Testis (tissue), 3 donors: ENCODE results near the gene PARP8. TPM values are rescaled to one million over a fixed set of nuclear protein-coding genes. Genes with fewer than 3 reads are reported as not detected.

Experiments used
- DNase-seq: peaks from one replicate; pipeline ENCODE4 v3.0.0-alpha.2; 2019
- H3K27ac ChIP-seq, 2 donors: fragments of 200-600 bp; sonication (generic); one replicate each; pipeline ENCODE4 v1.5.1; 2019
- H3K27me3 ChIP-seq: fragments of 200-600 bp; sonication (generic); one replicate; pipeline ENCODE4 v1.5.1; 2019
- H3K36me3 ChIP-seq: fragments of 200-600 bp; sonication (generic); one replicate; pipeline ENCODE4 v1.5.1; 2017; ENCODE audit warnings: low read depth; ENCODE audit errors: missing control alignments
- H3K4me1 ChIP-seq: fragments of 200-600 bp; sonication (generic); one replicate; pipeline ENCODE4 v1.5.1; 2019
- H3K4me3 ChIP-seq, 2 donors: fragments of 200-600 bp; sonication (generic); one replicate each; pipeline ENCODE4 v1.5.1; 2017 to 2019
- H3K9me3 ChIP-seq: fragments of 200-600 bp; sonication (generic); one replicate; pipeline ENCODE4 v1.5.1; 2017
- POLR2A ChIP-seq: fragments of 450-650 bp; IDR thresholded peaks from one replicate; pipeline ENCODE4 v1.6.1; 2017; ENCODE audit warnings: antibody characterized with exemption, mild to moderate bottlenecking, moderate library complexity
- WGBS, 2 donors: methylation state at CpG; one replicate each; pipeline ENCODE4 v1.1.5; 2018; 5-methylcytosine and 5-hydroxymethylcytosine counted together
- intact Hi-C: fragments of 100-400 bp; cut with DNase I; formaldehyde crosslinking; loops from one replicate; pipeline ENCODE4 v1.15.1; 2023; ENCODE audit warnings: low total_unique reads
- polyA plus RNA-seq: library from polyadenylated mRNA; stranded (reverse); fragments of 350-450 nt; fragmentation: Illumina TruSeq; extraction: RNeasy Lipid Tissue Mini Kit (QIAGEN cat#74804); gene quantifications from one replicate; pipeline ENCODE4 v1.2.3, GENCODE V29; 2014; ENCODE audit warnings: low read depth, low replicate concordance; ENCODE audit not compliant: insufficient read depth
- total RNA-seq, 2 donors: library from RNA; depleted of rRNA; stranded (reverse); fragments of >200 nt; gene quantifications; one replicate each; pipeline ENCODE4 v1.2.3, GENCODE V29; 2016
- TF ChIP-seq, protein P1 (sequence below), 3 experiments: fragments of 450-650 bp in 2 of 3; fragments of 200-600 bp in 1 of 3; sonication (generic) in 1 of 3; IDR thresholded peaks; one replicate each; pipeline ENCODE4 v1.5.1; 2016 to 2019; ENCODE audit warnings: antibody characterized with exemption in 3 of 3, mild to moderate bottlenecking in 2 of 3, moderate library complexity in 1 of 3

Gene PARP8
- total and polyA plus RNA-seq, 3 donors from 2014 or later, result 14.4 to 24.3 (median 18.0) TPM

DNA sequence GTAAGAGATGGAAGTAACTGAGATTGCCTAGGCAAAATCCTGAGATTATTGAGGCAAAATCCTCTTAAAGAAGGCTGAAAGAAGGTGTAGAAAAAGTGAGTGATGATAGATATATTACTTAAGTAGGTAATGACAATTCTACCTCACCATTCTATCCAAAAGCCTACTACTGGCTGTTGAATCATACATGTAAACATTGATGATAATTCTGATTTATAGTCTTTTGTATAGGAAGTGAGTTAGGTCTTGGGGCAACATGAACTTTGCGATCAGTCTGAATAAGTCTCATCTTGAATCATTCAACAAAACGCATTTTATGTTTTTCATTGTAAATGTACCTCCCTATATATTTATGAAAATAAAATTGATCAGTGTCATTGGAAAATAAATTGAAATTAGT lies 99.6 kb downstream of the PARP8 start:
- H3K9me3 ChIP-seq, result no peaks in the 10 kb centered on the region
- TF ChIP-seq, protein P1, sequence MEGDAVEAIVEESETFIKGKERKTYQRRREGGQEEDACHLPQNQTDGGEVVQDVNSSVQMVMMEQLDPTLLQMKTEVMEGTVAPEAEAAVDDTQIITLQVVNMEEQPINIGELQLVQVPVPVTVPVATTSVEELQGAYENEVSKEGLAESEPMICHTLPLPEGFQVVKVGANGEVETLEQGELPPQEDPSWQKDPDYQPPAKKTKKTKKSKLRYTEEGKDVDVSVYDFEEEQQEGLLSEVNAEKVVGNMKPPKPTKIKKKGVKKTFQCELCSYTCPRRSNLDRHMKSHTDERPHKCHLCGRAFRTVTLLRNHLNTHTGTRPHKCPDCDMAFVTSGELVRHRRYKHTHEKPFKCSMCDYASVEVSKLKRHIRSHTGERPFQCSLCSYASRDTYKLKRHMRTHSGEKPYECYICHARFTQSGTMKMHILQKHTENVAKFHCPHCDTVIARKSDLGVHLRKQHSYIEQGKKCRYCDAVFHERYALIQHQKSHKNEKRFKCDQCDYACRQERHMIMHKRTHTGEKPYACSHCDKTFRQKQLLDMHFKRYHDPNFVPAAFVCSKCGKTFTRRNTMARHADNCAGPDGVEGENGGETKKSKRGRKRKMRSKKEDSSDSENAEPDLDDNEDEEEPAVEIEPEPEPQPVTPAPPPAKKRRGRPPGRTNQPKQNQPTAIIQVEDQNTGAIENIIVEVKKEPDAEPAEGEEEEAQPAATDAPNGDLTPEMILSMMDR (IDR thresholded peaks at IDR 0.05), result no peak
- TF ChIP-seq POLR2A, result no peak
- no peaks in the 10 kb centered on the region for H3K4me1 ChIP-seq
- 94 to 96% methylated on average over 2 of the region's 2 CpGs for WGBS, 2 donors
- H3K4me3 ChIP-seq, result no peak overlapping the region
- intact Hi-C loops, result no loop called here
- DNase-seq, result no peak
- H3K27ac ChIP-seq, result no peak overlapping the region
- H3K27me3 ChIP-seq, result no peaks in the 10 kb centered on the region
- no peaks in the 10 kb centered on the region for H3K36me3 ChIP-seq

GRCh38 chr5:50766462-50766861 lies 100.0 kb downstream of the PARP8 start:
- WGBS, 2 donors, result 85 to 89% methylated on average over 5 of the region's 5 CpGs
- H3K4me3 ChIP-seq, result no peak overlapping the region
- H3K27ac ChIP-seq, result no peak overlapping the region
- intact Hi-C loops, result no loop called here
- H3K36me3 ChIP-seq, result no peaks in the 10 kb centered on the region
- H3K9me3 ChIP-seq, result no peaks in the 10 kb centered on the region
- TF ChIP-seq POLR2A, result no peak
- TF ChIP-seq, protein P1 (IDR thresholded peaks at IDR 0.05), result no peak
- H3K27me3 ChIP-seq, result no peaks in the 10 kb centered on the region
- DNase-seq, result no peak
- H3K4me1 ChIP-seq, result no peaks in the 10 kb centered on the region

DNA sequence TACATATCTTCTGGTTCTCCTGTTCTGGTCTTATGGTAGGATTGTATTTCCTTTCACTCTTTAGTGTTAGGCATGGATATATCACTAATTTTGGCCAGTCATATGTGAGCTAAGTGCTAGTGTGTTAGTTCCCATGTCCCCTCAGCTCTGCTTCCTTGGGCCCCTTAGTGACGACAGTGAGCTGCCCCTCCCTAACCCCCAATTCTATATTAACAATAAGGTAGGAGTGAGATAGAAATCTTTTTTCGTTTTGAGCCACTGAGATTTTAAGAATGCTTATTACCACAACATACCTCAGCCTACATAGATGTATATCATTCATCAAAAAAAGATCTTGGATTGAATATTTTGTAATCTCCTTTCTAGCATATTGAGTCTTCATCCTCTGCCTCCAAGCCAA lies 100.5 kb downstream of the PARP8 start:
- no peak for DNase-seq
- no peak for TF ChIP-seq POLR2A
- TF ChIP-seq, protein P1 (IDR thresholded peaks at IDR 0.05), result no peak
- Histone ChIP-seq H3K4me3 (no peak overlapping the region), H3K27me3 (no peaks in the 10 kb centered on the region), H3K4me1 (no peaks in the 10 kb centered on the region), H3K36me3 (no peaks in the 10 kb centered on the region), H3K27ac (no peak overlapping the region), H3K9me3 (no peaks in the 10 kb centered on the region)
- intact Hi-C loops, result no loop called here
- WGBS, 2 donors, result 84 to 93% methylated on average over 2 of the region's 2 CpGs

DNA sequence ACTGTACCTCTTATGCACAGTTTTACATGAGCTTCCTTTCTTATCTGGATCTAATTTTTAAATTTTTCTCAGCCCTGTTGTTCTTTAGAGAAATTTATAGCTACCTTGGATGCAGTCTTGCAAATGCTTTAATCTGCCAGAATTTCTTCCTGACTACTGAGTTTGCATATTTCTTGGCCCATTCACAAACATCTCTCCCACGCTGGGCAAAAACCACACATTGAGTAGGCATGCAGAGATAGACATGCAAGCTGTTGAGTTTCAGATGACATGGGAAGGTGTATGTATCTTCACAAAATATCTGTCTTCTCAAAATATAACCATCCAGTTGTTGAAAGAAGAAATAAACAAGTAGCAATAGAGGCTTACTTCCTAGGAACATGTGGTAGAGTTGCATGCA lies 101.2 kb downstream of the PARP8 start:
- no peak for DNase-seq
- intact Hi-C loops, result no loop called here
- 81 to 93% methylated on average over 1 of the region's 1 CpG for WGBS, 2 donors
- no peaks in the 10 kb centered on the region for H3K9me3 ChIP-seq
- H3K27me3 ChIP-seq, result no peaks in the 10 kb centered on the region
- no peaks in the 10 kb centered on the region for H3K36me3 ChIP-seq
- H3K4me3 ChIP-seq, result no peak overlapping the region
- no peak overlapping the region for H3K27ac ChIP-seq
- H3K4me1 ChIP-seq, result no peaks in the 10 kb centered on the region
- TF ChIP-seq POLR2A, result no peak
- TF ChIP-seq, protein P1 (IDR thresholded peaks at IDR 0.05), result no peak

- Histone ChIP-seq H3K27ac (no peak overlapping the region), H3K4me3 (no peak overlapping the region), H3K27me3 (no peaks in the 10 kb centered on the region), H3K4me1 (no peaks in the 10 kb centered on the region), H3K36me3 (no peaks in the 10 kb centered on the region), H3K9me3 (no peaks in the 10 kb centered on the region)
- no peak for DNase-seq
- TF ChIP-seq POLR2A, result no peak
- TF ChIP-seq, protein P1 (IDR thresholded peaks at IDR 0.05), result no peak
- 94% methylated on average over 4 of the region's 4 CpGs for WGBS, 2 donors
- intact Hi-C loops, result no loop called here
Observed at GRCh38 chr5:50768634-50769033, 102.2 kb downstream of the PARP8 start.
